ENCODE measurements around the gene DPEP2.

DNA sequence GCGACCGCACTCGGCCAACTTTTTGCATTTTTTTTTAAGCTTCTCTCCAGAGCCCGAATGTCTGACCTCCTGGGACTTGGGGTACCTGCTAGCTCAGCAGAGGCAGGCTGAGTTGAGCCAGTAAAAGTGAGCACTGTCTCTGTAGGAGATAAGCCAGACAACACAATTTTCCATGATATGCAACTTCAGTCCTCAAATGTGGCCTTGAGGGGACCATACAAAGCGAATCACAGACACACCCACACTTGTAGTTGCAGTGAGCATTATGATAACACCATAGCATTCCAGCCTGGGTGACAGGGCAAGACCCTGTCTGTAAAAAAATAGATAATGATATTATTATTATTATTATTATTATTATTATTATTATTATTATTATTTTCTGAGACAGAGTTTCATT, 2.6 kb downstream of the DPEP2 start:
- TF ChIP-seq EP300 (IDR thresholded peaks at IDR 0.05; ENCODE audit: low read depth in 2 of 2, low read length in 2 of 2), result no peak
- TF ChIP-seq EP300 (CRISPR knock-in tag; IDR thresholded peaks at IDR 0.05; ENCODE audit: borderline replicate concordance), result no peak
- TF ChIP-seq ZSCAN12 (CRISPR knock-in tag; IDR thresholded peaks at IDR 0.05), result no peak
- TF ChIP-seq NCOR1 (IDR thresholded peaks at IDR 0.05; ENCODE audit: borderline replicate concordance, low read length), result no peak
- TF ChIP-seq, protein P1, sequence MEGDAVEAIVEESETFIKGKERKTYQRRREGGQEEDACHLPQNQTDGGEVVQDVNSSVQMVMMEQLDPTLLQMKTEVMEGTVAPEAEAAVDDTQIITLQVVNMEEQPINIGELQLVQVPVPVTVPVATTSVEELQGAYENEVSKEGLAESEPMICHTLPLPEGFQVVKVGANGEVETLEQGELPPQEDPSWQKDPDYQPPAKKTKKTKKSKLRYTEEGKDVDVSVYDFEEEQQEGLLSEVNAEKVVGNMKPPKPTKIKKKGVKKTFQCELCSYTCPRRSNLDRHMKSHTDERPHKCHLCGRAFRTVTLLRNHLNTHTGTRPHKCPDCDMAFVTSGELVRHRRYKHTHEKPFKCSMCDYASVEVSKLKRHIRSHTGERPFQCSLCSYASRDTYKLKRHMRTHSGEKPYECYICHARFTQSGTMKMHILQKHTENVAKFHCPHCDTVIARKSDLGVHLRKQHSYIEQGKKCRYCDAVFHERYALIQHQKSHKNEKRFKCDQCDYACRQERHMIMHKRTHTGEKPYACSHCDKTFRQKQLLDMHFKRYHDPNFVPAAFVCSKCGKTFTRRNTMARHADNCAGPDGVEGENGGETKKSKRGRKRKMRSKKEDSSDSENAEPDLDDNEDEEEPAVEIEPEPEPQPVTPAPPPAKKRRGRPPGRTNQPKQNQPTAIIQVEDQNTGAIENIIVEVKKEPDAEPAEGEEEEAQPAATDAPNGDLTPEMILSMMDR (CRISPR knock-in tag; IDR thresholded peaks at IDR 0.05), result no peak
- TF ChIP-seq NFRKB (IDR thresholded peaks at IDR 0.05), result no peak
- no peak for TF ChIP-seq CBFB (CRISPR knock-in tag; IDR thresholded peaks at IDR 0.05)
- no peak for TF ChIP-seq ZNF841 (CRISPR knock-in tag; IDR thresholded peaks at IDR 0.05; ENCODE audit: borderline replicate concordance)
- TF ChIP-seq, protein P2, sequence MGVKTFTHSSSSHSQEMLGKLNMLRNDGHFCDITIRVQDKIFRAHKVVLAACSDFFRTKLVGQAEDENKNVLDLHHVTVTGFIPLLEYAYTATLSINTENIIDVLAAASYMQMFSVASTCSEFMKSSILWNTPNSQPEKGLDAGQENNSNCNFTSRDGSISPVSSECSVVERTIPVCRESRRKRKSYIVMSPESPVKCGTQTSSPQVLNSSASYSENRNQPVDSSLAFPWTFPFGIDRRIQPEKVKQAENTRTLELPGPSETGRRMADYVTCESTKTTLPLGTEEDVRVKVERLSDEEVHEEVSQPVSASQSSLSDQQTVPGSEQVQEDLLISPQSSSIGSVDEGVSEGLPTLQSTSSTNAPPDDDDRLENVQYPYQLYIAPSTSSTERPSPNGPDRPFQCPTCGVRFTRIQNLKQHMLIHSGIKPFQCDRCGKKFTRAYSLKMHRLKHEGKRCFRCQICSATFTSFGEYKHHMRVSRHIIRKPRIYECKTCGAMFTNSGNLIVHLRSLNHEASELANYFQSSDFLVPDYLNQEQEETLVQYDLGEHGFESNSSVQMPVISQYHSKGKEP (CRISPR knock-in tag; IDR thresholded peaks at IDR 0.05), result no peak
- TF ChIP-seq BCL6 (CRISPR knock-in tag; IDR thresholded peaks at IDR 0.05), result no peak

Measured in HepG2 (cell line).